Fibroblast of villous mesenchyme (primary cell): Measurements from ENCODE around the gene RANGAP1. TPM values are rescaled to one million over a fixed set of nuclear protein-coding genes. Genes with fewer than 3 reads are reported as not detected.

Source experiments
- DNase-seq: peaks from one replicate; pipeline ENCODE4 v3.0.0-alpha.2; 2010; ENCODE audit warnings: low read depth
- H3K4me3 ChIP-seq: 2 replicates; pipeline ENCODE4 v1.5.1; 2011; ENCODE audit warnings: low read depth, mild to moderate bottlenecking, low read length
- total RNA-seq: library from RNA; depleted of rRNA; stranded (reverse); fragments of >200 nt; gene quantifications from 2 replicates; pipeline ENCODE4 v1.2.3, GENCODE V29; 2012
- TF ChIP-seq, protein P1 (sequence below): IDR thresholded peaks from 2 replicates; pipeline ENCODE4 v1.5.1; 2012; ENCODE audit warnings: low read depth, mild to moderate bottlenecking, low read length; ENCODE audit not compliant: insufficient read depth

RANGAP1 gene
- total RNA-seq, 1 donor: 95.9 TPM

DNA sequence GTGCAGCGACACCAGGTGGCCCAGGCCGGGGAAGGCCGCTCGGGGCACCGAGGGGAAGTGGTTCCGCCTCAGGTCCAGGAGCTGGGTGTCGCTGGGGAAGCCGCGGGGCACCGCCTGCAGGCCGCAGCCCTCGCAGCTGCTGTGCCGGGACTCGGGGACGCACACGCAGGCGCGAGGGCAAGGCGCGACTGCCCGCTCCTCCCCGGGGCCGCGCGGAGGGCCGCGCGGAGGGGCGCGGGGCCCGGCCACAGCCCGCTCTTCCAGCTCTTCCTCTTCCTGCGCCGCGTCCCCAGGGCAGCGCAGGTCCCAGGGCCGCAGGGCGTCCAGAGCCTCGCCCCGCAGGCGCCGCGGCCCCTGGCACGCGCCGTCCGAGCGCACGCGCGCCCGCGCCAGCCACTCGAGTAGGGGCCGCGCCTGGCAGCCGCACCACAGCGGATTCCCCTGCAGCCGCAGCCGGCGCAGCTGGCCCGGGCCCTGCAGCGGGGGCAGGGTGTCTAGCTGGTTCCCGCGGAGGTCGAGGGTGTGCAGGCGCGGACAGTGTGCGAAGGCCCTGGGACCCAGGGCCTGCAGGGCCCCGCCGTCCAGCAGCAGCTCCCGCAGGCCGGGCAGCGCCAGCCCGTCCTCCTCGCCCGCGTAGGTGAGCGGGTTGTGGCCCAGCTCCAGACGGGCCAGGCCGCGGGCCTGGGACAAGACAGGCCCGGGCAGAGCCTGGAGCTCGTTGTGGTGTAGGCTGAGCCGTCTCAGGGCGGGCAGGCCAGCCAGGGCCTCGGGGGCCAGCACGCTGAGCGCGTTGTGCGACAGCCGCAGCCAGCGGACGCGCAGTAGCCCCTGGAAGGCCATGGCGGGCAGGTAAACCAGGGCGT lies 48.0 kb downstream of the RANGAP1 start:
- peak; percentile 25 for DNase-seq
- H3K4me3 ChIP-seq: peak overlapping the region; percentile 21
- TF ChIP-seq, protein P1, sequence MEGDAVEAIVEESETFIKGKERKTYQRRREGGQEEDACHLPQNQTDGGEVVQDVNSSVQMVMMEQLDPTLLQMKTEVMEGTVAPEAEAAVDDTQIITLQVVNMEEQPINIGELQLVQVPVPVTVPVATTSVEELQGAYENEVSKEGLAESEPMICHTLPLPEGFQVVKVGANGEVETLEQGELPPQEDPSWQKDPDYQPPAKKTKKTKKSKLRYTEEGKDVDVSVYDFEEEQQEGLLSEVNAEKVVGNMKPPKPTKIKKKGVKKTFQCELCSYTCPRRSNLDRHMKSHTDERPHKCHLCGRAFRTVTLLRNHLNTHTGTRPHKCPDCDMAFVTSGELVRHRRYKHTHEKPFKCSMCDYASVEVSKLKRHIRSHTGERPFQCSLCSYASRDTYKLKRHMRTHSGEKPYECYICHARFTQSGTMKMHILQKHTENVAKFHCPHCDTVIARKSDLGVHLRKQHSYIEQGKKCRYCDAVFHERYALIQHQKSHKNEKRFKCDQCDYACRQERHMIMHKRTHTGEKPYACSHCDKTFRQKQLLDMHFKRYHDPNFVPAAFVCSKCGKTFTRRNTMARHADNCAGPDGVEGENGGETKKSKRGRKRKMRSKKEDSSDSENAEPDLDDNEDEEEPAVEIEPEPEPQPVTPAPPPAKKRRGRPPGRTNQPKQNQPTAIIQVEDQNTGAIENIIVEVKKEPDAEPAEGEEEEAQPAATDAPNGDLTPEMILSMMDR: peak; percentile 41

DNA sequence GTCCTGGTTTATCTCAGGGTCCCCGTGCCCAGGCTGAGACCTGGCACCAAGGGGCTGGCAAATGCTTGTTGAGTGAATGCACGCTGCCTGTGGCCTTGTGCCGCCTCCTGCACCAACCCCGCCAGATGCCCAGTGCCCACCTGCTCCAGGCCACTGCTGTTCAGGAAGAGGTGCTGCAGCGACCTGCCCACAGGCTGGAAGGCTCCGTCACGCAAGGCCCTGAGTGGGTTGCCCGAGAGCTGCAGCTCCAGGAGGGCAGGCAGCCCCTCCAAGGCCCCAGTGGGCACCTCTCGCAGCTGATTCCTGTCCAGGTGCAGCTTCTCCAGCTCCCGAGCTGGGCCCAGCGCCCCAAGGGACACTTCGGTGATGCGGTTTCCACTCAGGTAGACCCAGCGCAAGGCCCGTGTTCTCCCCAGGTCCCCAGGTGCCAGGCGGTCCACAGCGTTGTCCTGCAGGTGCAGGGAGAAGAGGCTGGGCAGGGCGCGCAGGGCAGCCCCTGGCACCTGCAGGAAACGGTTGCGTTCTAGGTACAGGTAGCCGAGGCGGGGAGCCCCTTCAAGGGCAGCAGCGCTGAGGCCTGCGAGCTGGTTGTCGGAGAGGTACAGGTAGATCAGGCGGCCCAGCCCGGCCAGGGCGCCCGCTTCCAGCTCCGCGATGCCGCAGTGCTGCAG lies 48.8 kb downstream of the RANGAP1 start:
- H3K4me3 ChIP-seq: peak overlapping the region; percentile 21
- TF ChIP-seq, protein P1: no peak
- no peak for DNase-seq

DNA sequence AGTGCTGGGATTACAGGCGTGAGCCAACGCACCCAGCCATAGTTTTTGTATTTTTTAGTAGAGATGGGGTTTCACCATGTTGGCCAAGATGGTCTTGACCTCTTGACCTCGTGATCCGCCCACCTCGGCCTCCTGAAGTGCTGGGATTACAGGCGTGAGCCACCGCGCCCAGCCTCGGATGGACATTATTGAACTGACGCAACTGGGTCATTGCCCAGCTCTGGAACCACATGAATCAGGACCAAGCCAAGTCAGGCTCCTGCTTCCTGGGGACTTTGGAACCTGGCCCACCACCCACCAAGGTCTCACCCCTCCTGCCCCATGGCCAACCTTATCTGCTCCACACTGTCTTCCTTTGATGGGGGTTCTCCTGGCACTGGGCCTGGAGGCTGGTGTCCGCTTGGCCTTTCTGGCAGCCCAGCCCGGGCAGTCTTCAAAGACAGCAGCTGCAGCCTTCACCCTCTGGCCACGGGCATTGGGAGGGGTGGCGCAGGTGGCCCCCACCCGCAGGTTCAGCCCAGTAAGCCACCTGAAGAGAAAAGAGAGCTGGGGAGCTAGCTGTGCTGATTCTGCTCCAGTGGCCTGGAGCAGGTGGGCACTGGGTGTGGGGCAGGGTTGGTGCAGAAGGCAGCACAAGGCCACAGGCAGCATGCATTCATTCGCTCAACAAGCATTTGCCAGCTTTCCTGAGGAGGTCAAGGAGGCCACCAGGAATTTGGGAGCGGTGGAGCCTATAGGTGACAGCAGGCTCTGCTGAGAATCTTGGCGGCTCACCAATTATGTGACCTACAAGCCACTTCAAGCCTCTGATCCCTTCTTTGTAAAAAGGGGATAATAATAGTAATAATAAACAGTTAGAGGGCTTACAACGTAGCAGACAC lies 50.9 kb downstream of the RANGAP1 start:
- H3K4me3 ChIP-seq: no peak overlapping the region
- DNase-seq: no peak
- TF ChIP-seq, protein P1: no peak

- no peak overlapping the region for H3K4me3 ChIP-seq
- DNase-seq: no peak
- TF ChIP-seq, protein P1: no peak
These were observed 54.6 kb downstream of the RANGAP1 start for GRCh38 chr22:41231369-41231768.

GRCh38 chr22:41230401-41230785 lies 55.6 kb downstream of the RANGAP1 start:
- no peak for DNase-seq
- TF ChIP-seq, protein P1: no peak
- no peak overlapping the region for H3K4me3 ChIP-seq

GRCh38 chr22:41229730-41230400 lies 56.1 kb downstream of the RANGAP1 start:
- no peak for DNase-seq
- H3K4me3 ChIP-seq: no peak overlapping the region
- TF ChIP-seq, protein P1: no peak
